Neural crest cell (in vitro differentiated cells): ENCODE data around the gene FAM83C. TPM values are rescaled to one million over a fixed set of nuclear protein-coding genes. Genes with fewer than 3 reads are reported as not detected.

ENCODE experiments used
- DNase-seq: peaks from one replicate; pipeline ENCODE4 v3.0.0; 2021; ENCODE audit warnings: low read depth, mixed read lengths, low spot score
- H3K27ac Mint-ChIP-seq: one replicate; pipeline ENCODE4 v1.8.0; 2021; ENCODE audit warnings: mild to moderate bottlenecking, mixed read lengths; ENCODE audit not compliant: unreplicated experiment
- H3K27me3 Mint-ChIP-seq: 2 replicates; pipeline ENCODE4 v1.8.0; 2021; ENCODE audit warnings: low read depth, mild to moderate bottlenecking, mixed read lengths
- H3K36me3 Mint-ChIP-seq: 2 replicates; pipeline ENCODE4 v1.8.0; 2021; ENCODE audit warnings: low read depth, mild to moderate bottlenecking, mixed read lengths
- H3K4me1 Mint-ChIP-seq: 2 replicates; pipeline ENCODE4 v1.8.0; 2021; ENCODE audit warnings: mixed read lengths
- H3K4me3 Mint-ChIP-seq: one replicate; pipeline ENCODE4 v1.8.0; 2021; ENCODE audit warnings: mild to moderate bottlenecking, mixed read lengths
- H3K9me3 Mint-ChIP-seq: 2 replicates; pipeline ENCODE4 v1.8.0; 2021; ENCODE audit warnings: mixed read lengths
- total RNA-seq: library from RNA; stranded (reverse); gene quantifications from 2 replicates; pipeline ENCODE4 v1.2.1, GENCODE V29; 2021
- TF ChIP-seq, protein P1 (sequence below): fragments of 200-600 bp; sonication (generic); conservative IDR thresholded peaks from 2 replicates; pipeline ENCODE4 v1.5.0; 2021; ENCODE audit warnings: antibody characterized with exemption, mild to moderate bottlenecking

FAM83C gene
- total RNA-seq, 1 donor from 2014 or later = not detected

DNA sequence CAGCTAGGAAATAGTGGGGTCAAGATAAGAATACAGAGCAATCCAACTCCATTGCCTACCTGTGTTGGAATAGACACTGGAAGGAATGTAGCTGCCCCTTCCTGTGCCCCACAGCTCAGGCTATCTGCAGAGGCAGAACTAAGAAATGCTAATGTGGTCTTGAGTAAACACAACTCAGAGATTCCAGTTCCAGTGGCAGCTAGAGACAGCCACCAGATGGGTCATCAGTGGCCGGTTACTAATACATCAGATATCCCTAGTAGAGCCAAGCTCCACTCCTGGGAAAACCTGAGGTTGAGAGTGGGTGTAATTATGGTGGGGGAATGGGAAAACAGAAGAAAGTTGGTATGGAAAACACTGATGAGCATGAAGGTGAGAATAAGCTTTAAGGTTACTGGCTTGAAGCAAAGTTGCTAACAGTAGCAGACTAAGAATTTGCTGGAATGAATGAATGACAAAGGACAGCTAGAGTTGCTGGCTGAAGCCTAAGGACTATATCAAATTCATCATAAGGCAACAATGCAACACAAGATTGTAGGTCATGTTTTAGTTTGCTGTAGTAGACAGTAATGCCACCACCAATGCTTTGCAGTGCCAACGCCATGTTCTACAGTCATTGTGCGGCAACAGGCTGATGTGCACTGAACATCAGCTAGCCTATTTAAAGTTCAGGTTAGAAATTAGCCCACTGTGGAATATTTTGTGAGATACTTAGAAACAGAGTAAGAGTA, 28.3 kb upstream of the FAM83C start:
- Mint-ChIP-seq H3K9me3 (no peaks in the 10 kb centered on the region), H3K27ac (peak overlapping the region; percentile 29), H3K27me3 (no peaks in the 10 kb centered on the region), H3K4me3 (no peak overlapping the region), H3K36me3 (peaks cover 5% of the 10 kb centered on the region), H3K4me1 (peaks cover 3% of the 10 kb centered on the region)
- no peak for DNase-seq
- TF ChIP-seq, protein P1, sequence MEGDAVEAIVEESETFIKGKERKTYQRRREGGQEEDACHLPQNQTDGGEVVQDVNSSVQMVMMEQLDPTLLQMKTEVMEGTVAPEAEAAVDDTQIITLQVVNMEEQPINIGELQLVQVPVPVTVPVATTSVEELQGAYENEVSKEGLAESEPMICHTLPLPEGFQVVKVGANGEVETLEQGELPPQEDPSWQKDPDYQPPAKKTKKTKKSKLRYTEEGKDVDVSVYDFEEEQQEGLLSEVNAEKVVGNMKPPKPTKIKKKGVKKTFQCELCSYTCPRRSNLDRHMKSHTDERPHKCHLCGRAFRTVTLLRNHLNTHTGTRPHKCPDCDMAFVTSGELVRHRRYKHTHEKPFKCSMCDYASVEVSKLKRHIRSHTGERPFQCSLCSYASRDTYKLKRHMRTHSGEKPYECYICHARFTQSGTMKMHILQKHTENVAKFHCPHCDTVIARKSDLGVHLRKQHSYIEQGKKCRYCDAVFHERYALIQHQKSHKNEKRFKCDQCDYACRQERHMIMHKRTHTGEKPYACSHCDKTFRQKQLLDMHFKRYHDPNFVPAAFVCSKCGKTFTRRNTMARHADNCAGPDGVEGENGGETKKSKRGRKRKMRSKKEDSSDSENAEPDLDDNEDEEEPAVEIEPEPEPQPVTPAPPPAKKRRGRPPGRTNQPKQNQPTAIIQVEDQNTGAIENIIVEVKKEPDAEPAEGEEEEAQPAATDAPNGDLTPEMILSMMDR = no peak

DNA sequence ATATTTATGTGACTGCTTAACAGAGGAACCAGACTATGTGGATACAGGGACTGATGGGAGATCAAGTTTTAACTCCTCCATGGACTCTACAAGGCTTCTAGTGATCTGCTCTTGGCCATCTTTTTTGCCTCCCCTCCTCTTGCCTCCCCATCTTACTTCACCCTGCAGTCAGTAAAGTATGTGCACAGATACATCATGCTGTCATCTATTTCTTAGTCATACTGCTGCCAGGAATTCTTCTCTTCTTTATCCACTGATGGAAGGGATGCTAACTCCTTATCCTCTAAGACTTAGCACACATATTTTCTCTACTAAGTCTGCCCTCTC, 27.6 kb upstream of the FAM83C start:
- H3K4me3 Mint-ChIP-seq = no peak overlapping the region

GRCh38 chr20:35319192-35319870, 27.1 kb upstream of the FAM83C start:
- TF ChIP-seq, protein P1 = no peak
- Mint-ChIP-seq H3K36me3 (peaks cover 2% of the 10 kb centered on the region), H3K4me1 (no peaks in the 10 kb centered on the region), H3K27ac (no peak overlapping the region), H3K9me3 (no peaks in the 10 kb centered on the region), H3K4me3 (no peak overlapping the region), H3K27me3 (no peaks in the 10 kb centered on the region)
- no peak for DNase-seq

More for the DNA sequence above, 27.6 kb upstream of the FAM83C start:
- peaks cover 2% of the 10 kb centered on the region for H3K36me3 Mint-ChIP-seq
- TF ChIP-seq, protein P1 = no peak
- no peaks in the 10 kb centered on the region for H3K4me1 Mint-ChIP-seq
- no peaks in the 10 kb centered on the region for H3K9me3 Mint-ChIP-seq
- no peak for DNase-seq
- H3K27ac Mint-ChIP-seq = no peak overlapping the region
- H3K27me3 Mint-ChIP-seq = no peaks in the 10 kb centered on the region

- H3K27ac Mint-ChIP-seq = peak overlapping the region; percentile 51
- no peaks in the 10 kb centered on the region for H3K4me1 Mint-ChIP-seq
- no peak for DNase-seq
- H3K27me3 Mint-ChIP-seq = no peaks in the 10 kb centered on the region
- TF ChIP-seq, protein P1 = no peak
- peaks cover 2% of the 10 kb centered on the region for H3K36me3 Mint-ChIP-seq
- H3K9me3 Mint-ChIP-seq = no peaks in the 10 kb centered on the region
- no peak overlapping the region for H3K4me3 Mint-ChIP-seq
Observed at GRCh38 chr20:35318502-35319157, 26.4 kb upstream of the FAM83C start.

DNA sequence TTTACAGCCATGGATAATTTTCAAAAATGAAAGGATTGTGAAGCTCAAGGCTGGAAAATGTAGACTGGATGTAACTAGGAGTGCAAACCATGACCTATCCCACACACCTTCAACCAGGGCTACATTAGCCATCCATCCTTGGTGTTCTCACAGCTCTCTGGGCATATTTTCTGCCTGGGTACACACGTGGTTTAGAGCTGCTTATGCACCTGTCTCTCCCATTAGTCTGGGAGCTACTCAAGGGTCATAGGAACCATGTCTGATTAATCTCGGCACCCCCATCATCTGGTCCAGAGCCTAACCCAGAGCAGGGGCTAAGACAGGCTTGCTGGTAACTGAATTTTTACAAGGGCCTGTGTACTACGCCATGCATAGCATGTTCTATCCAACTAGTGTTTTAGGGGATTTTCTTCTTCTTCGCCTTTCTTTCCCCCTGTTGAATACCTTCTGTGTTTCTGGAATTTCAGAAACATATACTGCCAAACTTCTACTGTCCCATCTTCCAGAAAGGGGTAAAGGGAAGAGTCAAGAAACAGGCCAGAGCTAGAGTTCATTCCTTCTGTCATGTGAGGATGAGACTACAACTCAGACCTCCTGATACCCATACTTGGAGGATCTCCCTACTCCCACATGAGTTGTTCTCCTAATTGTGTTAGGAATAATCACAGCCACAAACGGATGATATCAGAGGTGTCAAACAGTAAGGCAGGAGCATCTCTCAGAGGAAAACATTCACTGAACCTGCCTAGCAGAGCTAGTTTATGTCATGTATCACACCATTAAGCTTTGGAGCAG, 25.4 kb upstream of the FAM83C start:
- TF ChIP-seq, protein P1 = no peak
- DNase-seq = no peak
- Mint-ChIP-seq H3K27me3 (no peaks in the 10 kb centered on the region), H3K36me3 (peaks cover 3% of the 10 kb centered on the region), H3K4me1 (no peaks in the 10 kb centered on the region), H3K4me3 (no peak overlapping the region), H3K9me3 (no peaks in the 10 kb centered on the region), H3K27ac (peak overlapping the region; percentile 51)
